Fibroblast of lung (primary cell): Measurements from ENCODE around the gene UBE2D2.

ENCODE experiments used
- CTCF ChIP-seq, 2 donors: IDR thresholded peaks in 1 of 2; conservative IDR thresholded peaks in 1 of 2; 1 replicate in 1 of 2; 2 replicates in 1 of 2; pipeline ENCODE4 v1.5.1; 2011 to 2012; ENCODE audit warnings: low read length in 2 of 2, control low read depth in 1 of 2, inconsistent platforms in 1 of 2, low read depth in 1 of 2, mild to moderate bottlenecking in 1 of 2
- EZH2 ChIP-seq: IDR thresholded peaks from 2 replicates; pipeline ENCODE4 v1.5.1; 2012; ENCODE audit warnings: low read length, control low read depth, mild to moderate bottlenecking; ENCODE audit errors: missing control alignments

DNA sequence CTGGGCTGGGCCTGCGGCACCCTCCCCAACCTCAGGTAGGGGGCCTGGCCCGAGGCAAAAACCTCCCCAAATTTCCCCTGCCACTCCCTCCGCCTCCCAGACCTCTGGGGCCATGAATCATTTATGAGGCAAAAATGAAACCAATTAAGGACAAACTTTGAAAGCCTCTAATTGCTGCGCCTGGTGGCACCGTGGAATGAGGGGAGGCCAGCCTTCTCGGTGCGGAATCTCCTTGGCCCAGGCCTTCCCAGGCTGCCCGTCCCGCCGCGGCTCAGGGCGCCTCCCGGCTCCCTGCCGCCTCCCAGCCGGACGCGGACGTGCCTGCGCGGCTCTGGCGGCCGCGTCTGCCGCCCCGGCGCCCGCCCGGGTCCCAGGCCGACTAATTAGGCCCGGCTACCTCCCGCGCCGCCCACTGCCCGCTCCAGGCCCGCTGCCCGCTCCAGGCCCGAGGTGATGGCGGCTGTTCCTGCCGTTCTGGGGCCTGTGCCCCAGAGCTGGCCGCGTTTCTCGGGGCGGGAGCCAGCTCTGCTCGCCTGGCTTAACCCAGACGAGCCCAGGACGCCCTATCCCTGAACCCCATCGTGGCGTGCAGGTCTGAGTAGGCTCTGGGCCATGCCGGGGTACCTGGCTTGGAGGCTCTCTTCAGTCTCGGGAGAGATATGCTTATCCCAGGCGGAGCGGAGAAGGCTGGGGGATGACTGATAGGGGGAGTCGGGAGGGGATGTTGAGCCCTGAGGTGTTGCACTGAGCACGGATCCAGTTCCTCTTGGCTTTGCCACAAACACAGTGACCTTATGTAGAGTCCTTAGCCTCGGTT, 107.1 kb downstream of the UBE2D2 start:
- no peak for TF ChIP-seq EZH2
- TF ChIP-seq CTCF (conservative IDR thresholded peaks at IDR 0.05 in 1 of 2, IDR thresholded peaks at IDR 0.05 in 1 of 2; ENCODE audit: low read depth in 1 of 2, low read length in 2 of 2) = no peak
